Measurements from ENCODE around the gene TEAD1.

DNA sequence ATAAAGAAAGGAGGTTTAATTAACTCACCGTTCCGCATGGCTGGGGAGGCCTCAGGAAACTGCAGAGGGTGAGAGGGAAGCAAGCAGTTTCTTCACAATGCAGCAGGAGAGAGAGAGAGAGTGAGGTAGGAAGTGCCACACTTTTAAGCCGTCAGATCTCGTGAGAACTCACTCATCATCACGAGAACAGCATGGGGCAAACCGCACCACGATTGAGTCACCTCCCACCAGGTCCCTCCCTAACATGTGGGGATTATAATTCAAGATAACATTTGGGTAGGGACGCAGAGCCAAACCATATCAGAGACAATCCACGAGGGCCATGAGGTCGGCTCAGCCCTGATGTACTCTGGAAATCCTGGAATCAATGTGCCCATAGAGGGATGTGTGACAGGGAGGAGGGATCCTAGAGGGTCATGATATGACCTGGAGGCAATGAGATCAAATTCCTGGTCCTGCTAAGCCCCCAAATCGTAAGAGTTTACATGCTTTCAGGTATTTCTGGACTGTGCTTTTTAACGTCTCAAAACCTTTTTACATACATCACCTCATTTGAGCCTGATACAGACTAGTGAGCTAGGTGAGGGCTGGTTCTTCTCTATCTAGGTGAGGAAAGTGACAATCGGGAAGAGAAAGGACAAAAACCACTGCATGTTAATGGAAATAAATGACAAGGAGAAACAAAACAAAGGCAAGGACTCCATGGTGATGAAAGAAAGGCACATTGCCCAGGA, 315.4 kb downstream of the TEAD1 start:
- TF ChIP-seq, protein P1, sequence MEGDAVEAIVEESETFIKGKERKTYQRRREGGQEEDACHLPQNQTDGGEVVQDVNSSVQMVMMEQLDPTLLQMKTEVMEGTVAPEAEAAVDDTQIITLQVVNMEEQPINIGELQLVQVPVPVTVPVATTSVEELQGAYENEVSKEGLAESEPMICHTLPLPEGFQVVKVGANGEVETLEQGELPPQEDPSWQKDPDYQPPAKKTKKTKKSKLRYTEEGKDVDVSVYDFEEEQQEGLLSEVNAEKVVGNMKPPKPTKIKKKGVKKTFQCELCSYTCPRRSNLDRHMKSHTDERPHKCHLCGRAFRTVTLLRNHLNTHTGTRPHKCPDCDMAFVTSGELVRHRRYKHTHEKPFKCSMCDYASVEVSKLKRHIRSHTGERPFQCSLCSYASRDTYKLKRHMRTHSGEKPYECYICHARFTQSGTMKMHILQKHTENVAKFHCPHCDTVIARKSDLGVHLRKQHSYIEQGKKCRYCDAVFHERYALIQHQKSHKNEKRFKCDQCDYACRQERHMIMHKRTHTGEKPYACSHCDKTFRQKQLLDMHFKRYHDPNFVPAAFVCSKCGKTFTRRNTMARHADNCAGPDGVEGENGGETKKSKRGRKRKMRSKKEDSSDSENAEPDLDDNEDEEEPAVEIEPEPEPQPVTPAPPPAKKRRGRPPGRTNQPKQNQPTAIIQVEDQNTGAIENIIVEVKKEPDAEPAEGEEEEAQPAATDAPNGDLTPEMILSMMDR (IDR thresholded peaks at IDR 0.05 in 4 of 5, conservative IDR thresholded peaks at IDR 0.05 in 1 of 5): no peak
- TF ChIP-seq POLR2A (IDR thresholded peaks at IDR 0.05): no peak

Measured in gastrocnemius medialis (tissue), 4 donors.